Right lobe of liver (tissue), 6 donors: ENCODE results near the gene ACTR10. TPM values are rescaled to one million over a fixed set of nuclear protein-coding genes. Genes with fewer than 3 reads are reported as not detected.
A peak's percentile ranks its signal among the peaks of the same experiment; 100 is the strongest.
"Not testable (repeated sequence)": the region's sequence is repeated elsewhere in the genome, so short reads cannot be mapped to it uniquely, and the experiment has no call there.

Experiments
- ATAC-seq, 4 donors: fragments of 200-7000 bp; cut with Tn5 transposase; one replicate each; pipeline ENCODE4 v1.9.1; 2020; ENCODE audit warnings: mild to moderate bottlenecking in 4 of 4, moderate library complexity in 4 of 4
- DNase-seq, 3 donors: peaks; one replicate each; pipeline ENCODE4 v3.0.0-alpha.2; 2020
- H3K27ac ChIP-seq, 3 donors: fragments of 200-600 bp; one replicate each; pipeline ENCODE4 v1.8.0; 2022
- H3K27me3 ChIP-seq, 2 donors: fragments of 200-600 bp; one replicate each; pipeline ENCODE4 v1.8.0; 2022
- H3K36me3 ChIP-seq, 4 donors: fragments of 200-600 bp; sonication (generic) in 1 of 4; one replicate each; pipeline versions ENCODE4 v1.5.1 to v1.8.0; 2017 to 2022; ENCODE audit warnings: control low read depth in 1 of 4
- H3K4me1 ChIP-seq, 4 donors: fragments of 200-600 bp; sonication (generic) in 1 of 4; one replicate each; pipeline versions ENCODE4 v1.5.1 to v1.8.0; 2017 to 2022; ENCODE audit warnings: control low read depth in 1 of 4
- H3K4me3 ChIP-seq, 3 donors: fragments of 200-600 bp; one replicate each; pipeline ENCODE4 v1.8.0; 2022
- H3K9me3 ChIP-seq, 4 donors: fragments of 200-600 bp; sonication (generic) in 1 of 4; one replicate each; pipeline versions ENCODE4 v1.5.1 to v1.8.0; 2017 to 2022; ENCODE audit warnings: control low read depth in 1 of 4
- CTCF ChIP-seq, 4 donors: fragments of 200-600 bp in 3 of 4; fragments of 450-650 bp in 1 of 4; IDR thresholded peaks; one replicate each; pipeline versions ENCODE4 v1.5.1 to v1.8.0; 2016 to 2022; ENCODE audit warnings: antibody characterized with exemption in 4 of 4, mild to moderate bottlenecking in 2 of 4
- POLR2A ChIP-seq: fragments of 450-650 bp; IDR thresholded peaks from one replicate; pipeline ENCODE4 v1.6.1; 2017; ENCODE audit warnings: antibody characterized with exemption, mild to moderate bottlenecking
- WGBS: methylation state at CpG from one replicate; pipeline ENCODE4 v1.1.6; 2018; ENCODE audit warnings: low coverage, low lambda C conversion rate; ENCODE audit not compliant: insufficient coverage; ENCODE audit errors: missing lambda C conversion rate; 5-methylcytosine and 5-hydroxymethylcytosine counted together
- intact Hi-C, 2 donors: fragments of 100-400 bp; cut with DNase I; formaldehyde crosslinking; loops; one replicate each; pipeline versions ENCODE4 v1.11.2 to v1.14.1; 2022
- total RNA-seq, 6 experiments: library from RNA; depleted of rRNA in 2 of 6; stranded (reverse); fragments of >200 nt in 2 of 6; fragmentation: NEBNext Ultra II Directional in 3 of 6; extraction: Animal tissue kit (Norgen Biotek cat#: 25700) in 3 of 6; gene quantifications; one replicate each; pipeline versions ENCODE4 v1.1.0 to v1.2.4, GENCODE V29; 2016 to 2023
- donor health status: DM: no; HTN: yes; CAD: no.
- donor health status: DM: no; HTN: no; CAD: no.
- donor health status: DM: no; HTN: no; CAD: no.
- donor health status: DM: no; HTN: yes; CAD: no.
- donor health status: DM: no; HTN: yes; CAD: no.

Gene ACTR10
- total RNA-seq, 6 experiments from 2014 or later: 20.7 to 42.7 (median 26.5) TPM

DNA sequence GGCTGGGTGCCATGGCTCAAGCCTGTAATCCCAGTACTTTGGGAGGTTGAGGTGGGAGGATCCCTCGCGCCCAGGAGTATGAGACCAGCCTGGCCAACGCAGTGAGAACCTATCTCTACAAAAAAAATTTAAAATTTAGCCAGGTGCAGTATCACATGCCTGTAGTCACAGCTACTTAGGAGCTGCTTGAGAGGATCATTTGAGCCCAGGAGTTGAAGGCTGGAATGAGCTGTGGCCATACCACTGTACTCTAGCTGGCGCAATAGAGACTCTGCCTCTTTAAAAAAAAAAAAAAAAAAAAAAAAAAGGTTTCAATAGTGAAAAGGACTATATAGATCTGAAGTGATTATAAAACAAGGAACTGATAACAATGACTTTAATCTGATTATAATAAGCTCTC, 58.2 kb downstream of the ACTR10 start:
- no peak for DNase-seq
- Histone ChIP-seq H3K4me1 (no peaks in the 10 kb centered on the region), H3K36me3 (peaks cover 8 to 99% (median 37%) of the 10 kb centered on the region in 4 donors), H3K9me3 (no peaks in the 10 kb centered on the region), H3K4me3 (no peak overlapping the region), H3K27ac (no peak overlapping the region), H3K27me3 (no peaks in the 10 kb centered on the region)
- peak in 2 of 4 donors; percentile 22 to 27 for ATAC-seq
- intact Hi-C loops: no loop called here
- no peak for TF ChIP-seq POLR2A
- no peak for TF ChIP-seq CTCF (IDR thresholded peaks at IDR 0.05)
- 96% methylated on average over 3 of the region's 4 CpGs for WGBS

GRCh38 chr14:58262005-58262404, 62.1 kb downstream of the ACTR10 start:
- intact Hi-C loops, DNase-seq, H3K4me3 ChIP-seq, H3K27me3 ChIP-seq, H3K4me1 ChIP-seq, ATAC-seq, H3K9me3 ChIP-seq, H3K27ac ChIP-seq: not testable (repeated sequence)
- peaks cover 11 to 99% (median 47%) of the 10 kb centered on the region in 4 donors for H3K36me3 ChIP-seq
- 95% methylated on average over 8 of the region's 10 CpGs for WGBS

- peaks cover 11 to 92% (median 36%) of the 10 kb centered on the region in 4 donors for H3K36me3 ChIP-seq
Observed at GRCh38 chr14:58265401-58265800, 65.5 kb downstream of the ACTR10 start.

GRCh38 chr14:58270628-58271027, 70.7 kb downstream of the ACTR10 start:
- ATAC-seq (no peak), DNase-seq (no peak)
- Histone ChIP-seq H3K4me3 (no peak overlapping the region), H3K36me3 (peaks cover 5 to 45% (median 21%) of the 10 kb centered on the region in 4 donors), H3K9me3 (no peaks in the 10 kb centered on the region), H3K4me1 (peaks cover 0 to 50% (median 18%) of the 10 kb centered on the region in 4 donors), H3K27ac (peak overlapping the region in 2 of 3 donors; percentile 93 to 96), H3K27me3 (no peaks in the 10 kb centered on the region)
- WGBS: 47% methylated on average over 2 of the region's 2 CpGs
- intact Hi-C loops: no loop called here
- TF ChIP-seq CTCF (IDR thresholded peaks at IDR 0.05) (no peak), POLR2A (no peak)

More at GRCh38 chr14:58265401-58265800, 65.5 kb downstream of the ACTR10 start:
- no peaks in the 10 kb centered on the region for H3K9me3 ChIP-seq
- intact Hi-C loops: no loop called here
- no peak for ATAC-seq
- H3K4me1 ChIP-seq: peaks cover 0 to 17% (median under 1%) of the 10 kb centered on the region in 4 donors
- no peak for DNase-seq
- no peak for TF ChIP-seq POLR2A
- TF ChIP-seq CTCF (IDR thresholded peaks at IDR 0.05): no peak
- no peaks in the 10 kb centered on the region for H3K27me3 ChIP-seq
- no peak overlapping the region for H3K4me3 ChIP-seq
- H3K27ac ChIP-seq: no peak overlapping the region

- Histone ChIP-seq H3K9me3 (no peaks in the 10 kb centered on the region), H3K4me3 (no peak overlapping the region), H3K36me3 (peaks cover 0 to 28% (median 10%) of the 10 kb centered on the region in 4 donors), H3K4me1 (peaks cover 0 to 64% (median 11%) of the 10 kb centered on the region in 4 donors), H3K27ac (peak overlapping the region; percentile 65 to 96 (median 93)), H3K27me3 (no peaks in the 10 kb centered on the region)
- ATAC-seq: peak; percentile 82 to 96 (median 92)
- peak in 1 of 3 donors; percentile 88 for DNase-seq
- TF ChIP-seq POLR2A (peak; percentile 29), CTCF (IDR thresholded peaks at IDR 0.05) (peak; percentile 19 to 47 (median 27))
- intact Hi-C loops: no loop called here
- 24% methylated on average over 4 of the region's 4 CpGs for WGBS
Observed at GRCh38 chr14:58272588-58273372, 72.8 kb downstream of the ACTR10 start.
